Amniotic stem cell (primary cell): ENCODE data around the gene LRRC8B.

Experiments
- DNase-seq: peaks from one replicate; lab custom pipeline; 2025; lab: John Stamatoyannopoulos, UW

LRRC8B gene

DNA sequence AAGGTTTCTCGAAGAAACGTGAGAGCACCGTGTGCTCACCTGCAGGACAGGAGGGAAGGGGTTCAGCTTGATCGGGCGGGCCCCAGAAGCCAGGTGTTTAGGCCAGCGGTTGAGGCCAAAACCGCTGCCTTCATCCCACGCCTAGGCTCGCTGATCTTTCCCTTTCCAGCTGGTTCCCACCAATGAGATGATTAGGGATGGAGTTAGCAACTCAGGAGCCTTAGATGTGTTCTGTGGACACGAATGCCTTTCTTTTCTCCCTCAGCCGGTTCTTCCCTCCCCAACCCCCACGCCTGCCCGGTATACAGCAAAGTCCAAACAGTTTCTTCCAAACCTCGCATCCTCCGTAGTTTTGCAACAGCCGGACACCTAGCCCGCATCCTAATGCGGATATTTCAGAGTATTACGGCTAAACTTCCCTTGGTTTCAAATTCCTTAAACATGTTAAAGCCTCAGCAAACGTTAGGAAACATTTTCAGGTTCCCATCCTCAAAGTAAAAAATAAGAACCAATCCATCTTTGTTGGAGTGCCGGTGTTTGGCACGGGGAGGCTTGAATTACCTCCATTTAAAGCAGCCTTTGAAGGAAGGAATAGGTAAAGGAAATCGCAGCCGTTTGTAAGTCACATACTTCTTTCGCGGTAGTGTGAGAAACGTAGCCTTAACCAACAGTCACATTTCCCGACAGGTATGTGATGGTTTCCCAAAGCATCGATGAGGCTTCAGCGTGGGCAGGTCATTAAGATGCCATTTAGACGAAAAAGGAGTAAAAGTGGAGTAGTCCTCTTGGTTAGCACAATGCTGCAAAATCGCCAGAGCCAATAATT is 109.4 kb downstream of the LRRC8B start:
- peak; percentile 20 for DNase-seq

DNA sequence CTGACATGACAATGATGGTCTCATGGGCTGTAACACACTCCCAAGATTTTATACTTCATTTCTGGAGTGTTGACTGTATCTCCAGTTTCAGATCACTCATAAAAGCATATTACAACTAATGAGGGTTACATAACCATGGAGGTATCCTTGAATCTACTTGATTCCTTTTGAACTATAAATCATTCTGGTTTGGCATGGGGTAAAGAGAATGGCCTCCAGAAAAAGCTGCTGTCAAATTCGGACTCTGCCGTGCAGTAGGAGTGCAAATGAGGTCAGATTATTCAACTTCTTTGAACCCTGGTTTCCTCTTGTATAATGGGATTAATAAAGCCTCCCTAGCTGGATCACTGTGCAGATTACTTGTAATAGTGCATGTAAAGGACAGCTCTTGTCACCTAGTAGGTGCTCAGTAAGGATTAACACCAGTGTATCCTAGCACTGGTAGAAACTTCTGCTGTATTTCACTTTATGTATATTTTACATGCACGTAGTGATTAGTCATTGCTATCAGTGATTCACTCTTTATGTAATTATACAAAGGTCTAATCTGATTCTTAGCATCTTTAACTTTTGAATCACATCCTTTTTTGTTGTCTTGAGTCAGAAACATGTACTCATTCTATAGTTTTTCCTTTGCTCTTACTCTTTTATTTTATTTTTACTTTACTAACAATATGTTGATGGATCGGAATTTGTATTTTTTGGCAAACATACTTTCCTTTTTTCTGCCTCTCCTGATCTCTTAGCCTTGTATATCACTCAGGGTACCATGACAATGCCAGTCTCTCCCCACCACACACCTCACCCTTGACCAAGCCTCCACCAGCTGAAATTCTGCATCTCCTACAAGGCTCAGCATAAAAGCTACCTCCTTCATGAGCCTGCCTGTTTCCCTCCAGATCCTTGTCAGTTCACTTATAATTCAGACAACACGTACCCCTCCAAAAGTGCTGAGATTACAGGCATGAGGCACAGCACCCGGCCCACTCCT is 111.5 kb downstream of the LRRC8B start:
- peak; percentile 52 for DNase-seq

DNA sequence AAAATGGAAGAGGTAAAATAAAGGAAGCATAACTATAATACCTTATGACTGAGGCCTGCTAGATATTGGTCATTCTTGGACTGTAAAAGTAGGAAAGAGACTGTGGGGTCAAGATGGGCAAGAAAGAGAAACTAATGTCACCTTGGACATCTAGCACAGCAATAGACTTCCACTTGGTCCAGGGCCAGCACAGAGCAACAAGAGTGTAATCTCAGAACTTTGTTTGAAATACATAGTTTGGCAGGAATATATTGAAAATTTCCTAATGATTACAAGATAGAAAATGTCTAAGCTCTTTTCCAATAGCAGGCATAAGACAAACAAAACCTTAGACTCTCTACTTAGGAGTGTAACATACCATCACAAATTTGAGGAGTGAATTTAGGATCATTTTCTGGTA is 112.9 kb downstream of the LRRC8B start:
- no peak for DNase-seq

DNA sequence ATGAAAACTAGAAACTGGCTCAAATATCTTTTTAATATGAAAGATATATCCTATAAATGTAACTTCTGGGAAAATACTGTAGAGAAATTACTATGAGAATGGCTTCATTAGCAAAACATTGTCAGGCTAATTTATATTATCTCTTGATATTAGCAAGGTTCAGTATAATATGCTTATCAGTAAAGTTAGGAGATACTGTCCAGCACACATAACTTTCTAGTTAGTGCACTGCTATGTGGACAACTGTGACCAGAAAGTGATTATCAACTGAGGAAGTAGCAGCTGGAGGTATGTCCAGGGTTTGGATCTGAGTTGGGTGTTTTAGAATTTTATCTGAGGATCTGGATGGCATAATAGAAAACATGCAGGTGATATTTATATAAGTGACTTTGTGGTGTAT is 115.8 kb downstream of the LRRC8B start:
- no peak for DNase-seq

DNA sequence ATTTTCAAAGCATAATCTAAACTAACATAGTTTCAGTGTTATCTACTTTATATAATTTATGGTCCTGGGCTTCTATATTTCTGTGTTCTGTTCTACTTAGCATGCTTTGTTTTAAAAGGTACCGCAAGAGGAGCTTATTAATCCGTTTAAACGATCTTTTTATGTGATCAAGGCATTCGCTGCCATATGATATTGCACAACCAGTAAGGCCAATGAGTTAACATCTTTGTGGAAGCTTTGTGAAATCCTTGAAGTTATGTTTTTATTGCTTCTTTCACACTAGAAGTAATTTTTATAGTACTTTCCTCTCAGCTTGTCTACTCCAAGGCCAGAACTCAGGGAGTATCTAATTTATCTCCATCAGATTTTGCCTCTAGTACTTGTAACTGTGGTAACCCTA is 117.2 kb downstream of the LRRC8B start:
- DNase-seq, result no peak

DNA sequence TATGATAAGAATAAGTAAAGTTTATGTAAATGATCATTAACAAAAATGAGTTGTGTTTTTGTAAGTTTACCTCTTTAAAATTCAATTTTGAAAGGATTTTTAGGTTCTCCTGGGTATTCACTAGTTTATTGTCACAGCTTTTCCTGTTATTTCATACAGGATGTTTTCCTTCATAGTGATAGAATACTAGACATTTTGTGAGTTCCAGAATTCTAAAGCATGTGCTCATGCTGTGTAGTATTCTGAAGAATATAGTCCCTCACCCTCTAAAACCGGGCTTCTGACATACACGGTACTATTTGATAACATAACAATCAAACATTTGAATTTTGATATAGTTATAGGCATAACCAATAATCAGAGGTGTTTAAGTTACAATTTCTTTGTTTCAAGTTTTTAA is 118.9 kb downstream of the LRRC8B start:
- no peak for DNase-seq

DNA sequence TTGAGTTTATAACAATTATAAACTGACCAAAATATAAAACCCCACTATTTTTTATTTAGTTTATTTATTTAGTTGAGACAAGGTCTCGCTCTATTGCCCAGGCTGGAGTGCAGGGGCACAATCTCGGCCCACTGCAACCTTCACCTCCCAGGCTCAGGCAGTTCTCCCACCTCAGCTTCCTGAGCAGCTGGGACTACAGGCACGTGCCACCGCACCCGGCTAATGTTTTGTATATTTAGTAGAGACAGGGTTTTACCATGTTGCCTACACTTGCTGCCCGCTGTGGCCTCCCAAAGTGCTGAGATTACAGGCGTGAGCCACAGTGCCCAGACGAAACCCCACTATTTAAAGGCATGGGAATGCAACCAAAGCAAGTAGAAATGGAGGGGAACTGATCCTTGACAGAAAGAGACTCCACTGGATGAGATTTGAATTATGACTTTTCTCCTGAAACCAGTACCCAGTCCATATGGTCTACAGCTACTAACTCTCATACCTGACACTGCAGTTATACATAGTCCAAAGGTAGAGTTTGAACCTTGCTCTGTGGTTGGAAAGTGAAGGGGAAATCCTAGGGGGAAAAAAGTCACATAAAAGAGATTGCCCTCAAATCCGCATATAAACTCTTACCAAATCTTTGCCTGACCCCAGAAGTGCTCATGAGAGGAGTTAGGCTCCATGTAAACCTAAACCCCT is 119.6 kb downstream of the LRRC8B start:
- DNase-seq, result no peak

DNA sequence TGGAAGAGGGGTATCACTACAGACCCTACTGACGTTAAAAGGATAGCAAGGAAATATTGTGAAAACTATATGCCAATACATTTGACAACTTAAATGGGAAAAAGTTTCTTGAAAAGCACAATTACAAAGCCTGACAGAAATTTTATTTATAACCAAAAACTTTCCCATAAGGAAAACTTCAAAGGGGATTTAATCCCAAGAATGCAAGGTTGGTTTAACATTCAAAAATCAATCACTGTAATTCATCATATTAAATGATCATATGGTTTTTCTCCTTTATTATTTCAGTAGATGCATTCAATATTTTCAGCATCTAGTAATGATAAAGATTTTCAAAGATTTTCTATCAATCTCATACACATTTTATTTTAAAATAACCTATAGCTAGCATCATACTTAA is 121.6 kb downstream of the LRRC8B start:
- no peak for DNase-seq
